Panc1 (cell line): ENCODE measurements around the gene TMEFF2. TPM values are rescaled to one million over a fixed set of nuclear protein-coding genes. Genes with fewer than 3 reads are reported as not detected.

Source experiments
- ATAC-seq: fragments of 200-7000 bp; cut with Tn5 transposase; 2 replicates; pipeline ENCODE4 v1.9.1; 2020; ENCODE audit warnings: mild to moderate bottlenecking, moderate library complexity
- BruUV-seq: library from RNA; stranded (reverse); fragments of 400-500 nt; replicated peaks from 2 replicates; lab custom pipeline; 2021; lab: Mats Ljungman, UMichigan
- CTCF ChIA-PET: fragments of 300-600 bp; sonication (Branson Sonifier 250); formaldehyde crosslinking; loops from one replicate; lab custom pipeline; 2022; ENCODE audit warnings: antibody characterized with exemption; lab: Charles Lee
- POLR2A ChIA-PET: fragments of 300-600 bp; sonication (Branson Sonifier 250); formaldehyde crosslinking; loops from one replicate; lab custom pipeline; 2022; ENCODE audit warnings: antibody characterized with exemption; lab: Charles Lee
- DNase-seq: peaks from one replicate; pipeline ENCODE4 v3.0.0-alpha.2; 2010; ENCODE audit warnings: low read depth, low spot score
- H3K27ac ChIP-seq: 2 replicates; pipeline ENCODE4 v1.5.1; 2011; ENCODE audit warnings: mild to moderate bottlenecking, low read length, inconsistent platforms
- H3K27me3 ChIP-seq: fragments of 200-500 bp; sonication (Bioruptor generic); 2 replicates; pipeline ENCODE4 v1.6.0; 2014; ENCODE audit warnings: low read length, inconsistent platforms; ENCODE audit not compliant: control insufficient read depth, insufficient read depth
- H3K36me3 ChIP-seq: fragments of 200-500 bp; sonication (Bioruptor generic); 2 replicates; pipeline ENCODE4 v1.5.1; 2014; ENCODE audit warnings: inconsistent platforms, mild to moderate bottlenecking, low read length, moderate library complexity; ENCODE audit not compliant: control insufficient read depth, insufficient read depth
- H3K4me1 ChIP-seq: 2 replicates; pipeline ENCODE4 v1.5.1; 2011; ENCODE audit warnings: inconsistent platforms, mild to moderate bottlenecking, low read length, moderate library complexity; ENCODE audit not compliant: control insufficient read depth, insufficient read depth
- H3K4me3 ChIP-seq, 2 experiments: 2 replicates each; pipeline ENCODE4 v1.5.1; 2011 to 2012; ENCODE audit warnings: low read depth in 2 of 2, low read length in 2 of 2, mild to moderate bottlenecking in 2 of 2, inconsistent platforms in 1 of 2, moderate library complexity in 1 of 2
- H3K9me3 ChIP-seq: fragments of 200-500 bp; sonication (Bioruptor generic); 2 replicates; pipeline ENCODE4 v1.5.1; 2014; ENCODE audit warnings: low read depth, mild to moderate bottlenecking, inconsistent platforms, low read length, moderate library complexity; ENCODE audit not compliant: control insufficient read depth, insufficient read depth
- POLR2AphosphoS5 ChIP-seq: IDR thresholded peaks from 2 replicates; pipeline ENCODE4 v1.6.1; 2012; ENCODE audit warnings: mild to moderate bottlenecking, low read depth, low read length, moderate library complexity
- SIN3A ChIP-seq: IDR thresholded peaks from 2 replicates; pipeline ENCODE4 v1.6.1; 2012; ENCODE audit warnings: low read depth, mild to moderate bottlenecking, low read length, moderate library complexity, borderline replicate concordance; ENCODE audit not compliant: insufficient read depth
- TCF7L2 ChIP-seq: IDR thresholded peaks from 2 replicates; pipeline ENCODE4 v1.6.1; 2011; ENCODE audit warnings: mild to moderate bottlenecking, low read depth, low read length, inconsistent platforms
- in situ Hi-C: cut with HindIII; loops from 2 replicates; pipeline ENCODE4 v1.10.0; 2016; ENCODE audit warnings: low sequenced_read_pairs, low pct_unique_long_range_greater_than_20kb
- intact Hi-C: fragments of 100-400 bp; cut with micrococcal nuclease; formaldehyde crosslinking; loops from one replicate; pipeline ENCODE4 v1.10.0; 2022; ENCODE audit not compliant: unreplicated experiment
- total RNA-seq: library from RNA; stranded (reverse); gene quantifications from one replicate; pipeline ENCODE4 v1.2.1, GENCODE V29; 2021; ENCODE audit not compliant: unreplicated experiment
- TF ChIP-seq, protein P1 (sequence below), 2 experiments: IDR thresholded peaks; 2 replicates each; pipeline ENCODE4 v1.6.1; 2011 to 2012; ENCODE audit warnings: low read depth in 2 of 2, control low read depth in 1 of 2, low read length in 1 of 2, mild to moderate bottlenecking in 1 of 2, moderate library complexity in 1 of 2; ENCODE audit not compliant: insufficient read depth in 1 of 2
- TF ChIP-seq, protein P2 (sequence below): fragments of 450-650 bp; IDR thresholded peaks from 2 replicates; pipeline ENCODE4 v1.5.1; 2017; ENCODE audit warnings: mild to moderate bottlenecking

Gene TMEFF2
- total RNA-seq, 1 experiment from 2014 or later, result 1.5 TPM

GRCh38 chr2:192090911-192091310 is 103.8 kb downstream of the TMEFF2 start:
- Histone ChIP-seq H3K27ac (no peak overlapping the region), H3K36me3 (no peaks in the 10 kb centered on the region), H3K27me3 (no peaks in the 10 kb centered on the region), H3K9me3 (no peaks in the 10 kb centered on the region), H3K4me3 (no peak overlapping the region), H3K4me1 (no peaks in the 10 kb centered on the region)
- no peak for DNase-seq
- no peak for ATAC-seq
- ChIA-PET POLR2A (interaction anchor here (0.7 kb wide), 1 partner anchor 38 kb away, joined by 9 read pairs; no protein-coding TSS in a partner anchor), CTCF (no interaction called here)
- intact Hi-C loops, result no loop called here
- no TSS peak for BruUV-seq
- no peak for TF ChIP-seq SIN3A
- TF ChIP-seq, protein P1, sequence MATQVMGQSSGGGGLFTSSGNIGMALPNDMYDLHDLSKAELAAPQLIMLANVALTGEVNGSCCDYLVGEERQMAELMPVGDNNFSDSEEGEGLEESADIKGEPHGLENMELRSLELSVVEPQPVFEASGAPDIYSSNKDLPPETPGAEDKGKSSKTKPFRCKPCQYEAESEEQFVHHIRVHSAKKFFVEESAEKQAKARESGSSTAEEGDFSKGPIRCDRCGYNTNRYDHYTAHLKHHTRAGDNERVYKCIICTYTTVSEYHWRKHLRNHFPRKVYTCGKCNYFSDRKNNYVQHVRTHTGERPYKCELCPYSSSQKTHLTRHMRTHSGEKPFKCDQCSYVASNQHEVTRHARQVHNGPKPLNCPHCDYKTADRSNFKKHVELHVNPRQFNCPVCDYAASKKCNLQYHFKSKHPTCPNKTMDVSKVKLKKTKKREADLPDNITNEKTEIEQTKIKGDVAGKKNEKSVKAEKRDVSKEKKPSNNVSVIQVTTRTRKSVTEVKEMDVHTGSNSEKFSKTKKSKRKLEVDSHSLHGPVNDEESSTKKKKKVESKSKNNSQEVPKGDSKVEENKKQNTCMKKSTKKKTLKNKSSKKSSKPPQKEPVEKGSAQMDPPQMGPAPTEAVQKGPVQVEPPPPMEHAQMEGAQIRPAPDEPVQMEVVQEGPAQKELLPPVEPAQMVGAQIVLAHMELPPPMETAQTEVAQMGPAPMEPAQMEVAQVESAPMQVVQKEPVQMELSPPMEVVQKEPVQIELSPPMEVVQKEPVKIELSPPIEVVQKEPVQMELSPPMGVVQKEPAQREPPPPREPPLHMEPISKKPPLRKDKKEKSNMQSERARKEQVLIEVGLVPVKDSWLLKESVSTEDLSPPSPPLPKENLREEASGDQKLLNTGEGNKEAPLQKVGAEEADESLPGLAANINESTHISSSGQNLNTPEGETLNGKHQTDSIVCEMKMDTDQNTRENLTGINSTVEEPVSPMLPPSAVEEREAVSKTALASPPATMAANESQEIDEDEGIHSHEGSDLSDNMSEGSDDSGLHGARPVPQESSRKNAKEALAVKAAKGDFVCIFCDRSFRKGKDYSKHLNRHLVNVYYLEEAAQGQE (IDR thresholded peaks at IDR 0.05; ENCODE audit: insufficient read depth in 1 of 2, low read depth in 2 of 2, low read length in 1 of 2), result no peak
- TF ChIP-seq, protein P2, sequence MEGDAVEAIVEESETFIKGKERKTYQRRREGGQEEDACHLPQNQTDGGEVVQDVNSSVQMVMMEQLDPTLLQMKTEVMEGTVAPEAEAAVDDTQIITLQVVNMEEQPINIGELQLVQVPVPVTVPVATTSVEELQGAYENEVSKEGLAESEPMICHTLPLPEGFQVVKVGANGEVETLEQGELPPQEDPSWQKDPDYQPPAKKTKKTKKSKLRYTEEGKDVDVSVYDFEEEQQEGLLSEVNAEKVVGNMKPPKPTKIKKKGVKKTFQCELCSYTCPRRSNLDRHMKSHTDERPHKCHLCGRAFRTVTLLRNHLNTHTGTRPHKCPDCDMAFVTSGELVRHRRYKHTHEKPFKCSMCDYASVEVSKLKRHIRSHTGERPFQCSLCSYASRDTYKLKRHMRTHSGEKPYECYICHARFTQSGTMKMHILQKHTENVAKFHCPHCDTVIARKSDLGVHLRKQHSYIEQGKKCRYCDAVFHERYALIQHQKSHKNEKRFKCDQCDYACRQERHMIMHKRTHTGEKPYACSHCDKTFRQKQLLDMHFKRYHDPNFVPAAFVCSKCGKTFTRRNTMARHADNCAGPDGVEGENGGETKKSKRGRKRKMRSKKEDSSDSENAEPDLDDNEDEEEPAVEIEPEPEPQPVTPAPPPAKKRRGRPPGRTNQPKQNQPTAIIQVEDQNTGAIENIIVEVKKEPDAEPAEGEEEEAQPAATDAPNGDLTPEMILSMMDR, result no peak
- TF ChIP-seq TCF7L2, result no peak
- TF ChIP-seq POLR2AphosphoS5, result no peak
- in situ Hi-C loops, result no loop called here

DNA sequence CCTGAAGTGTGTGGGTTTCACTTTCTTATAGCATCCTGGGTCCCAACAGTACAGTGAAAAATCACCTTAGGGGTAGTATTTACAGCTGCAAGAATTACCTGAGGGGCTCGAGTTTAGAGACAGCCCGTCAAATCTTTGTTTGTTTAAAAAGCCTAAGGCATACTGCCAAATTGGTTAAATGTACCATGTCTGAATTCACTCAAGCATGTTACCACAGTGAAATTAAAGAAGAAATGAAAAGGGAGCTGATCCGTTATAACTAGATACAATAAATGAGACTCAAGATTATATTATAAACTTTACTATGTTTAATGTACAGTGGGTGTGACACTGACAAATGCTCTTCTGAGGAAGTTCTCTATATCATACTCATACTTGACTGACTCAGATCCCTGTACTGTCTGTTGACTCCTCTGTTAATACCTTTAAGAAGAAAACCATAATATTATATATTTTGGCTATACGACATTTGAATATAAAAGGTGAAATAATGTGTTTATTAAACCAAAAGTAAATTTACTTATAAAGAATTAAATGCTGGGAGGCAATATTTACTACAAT is 107.3 kb downstream of the TMEFF2 start:
- TF ChIP-seq, protein P2, result no peak
- TF ChIP-seq, protein P1 (IDR thresholded peaks at IDR 0.05; ENCODE audit: insufficient read depth in 1 of 2, low read depth in 2 of 2, low read length in 1 of 2), result no peak
- no peak for TF ChIP-seq TCF7L2
- no peak for TF ChIP-seq POLR2AphosphoS5
- TF ChIP-seq SIN3A, result no peak
- no peaks in the 10 kb centered on the region for H3K4me1 ChIP-seq
- H3K9me3 ChIP-seq, result no peaks in the 10 kb centered on the region
- POLR2A ChIA-PET, result no interaction called here
- H3K27ac ChIP-seq, result no peak overlapping the region
- H3K36me3 ChIP-seq, result no peaks in the 10 kb centered on the region
- ATAC-seq (no peak), DNase-seq (no peak)
- H3K27me3 ChIP-seq, result no peaks in the 10 kb centered on the region
- no peak overlapping the region for H3K4me3 ChIP-seq
- BruUV-seq, result no TSS peak
- CTCF ChIA-PET, result no interaction called here
- intact Hi-C loops, result no loop called here
- in situ Hi-C loops, result no loop called here
